HCT116 (cell line): ENCODE data around the gene CFAP161. TPM values are rescaled to one million over a fixed set of nuclear protein-coding genes. Genes with fewer than 3 reads are reported as not detected.

Experiments
- ATAC-seq: fragments of 200-7000 bp; cut with Tn5 transposase; 2 replicates; pipeline ENCODE4 v1.9.1; 2020; ENCODE audit warnings: mild to moderate bottlenecking, moderate library complexity
- BruUV-seq: library from RNA; stranded (reverse); fragments of 400-500 nt; replicated peaks from 2 replicates; lab custom pipeline; 2021; lab: Mats Ljungman, UMichigan
- CTCF ChIA-PET: fragments of 300-600 bp; sonication (Branson Sonifier 250); formaldehyde crosslinking; loops from one replicate; lab custom pipeline; 2021; ENCODE audit warnings: antibody characterized with exemption; lab: Charles Lee
- POLR2A ChIA-PET: fragments of 300-600, 350-600 bp; sonication (Branson Sonifier 250); formaldehyde crosslinking; loops from one replicate; lab custom pipeline; 2021; ENCODE audit warnings: antibody characterized with exemption; lab: Charles Lee
- RAD21 ChIA-PET, 2 experiments: fragments of 300-600 bp; sonication (Branson Sonifier 250); formaldehyde crosslinking; loops; one replicate each; lab custom pipeline; 2023; ENCODE audit warnings: low total read pairs in 2 of 2; ENCODE audit not compliant: uncharacterized antibody in 2 of 2, unreplicated experiment in 2 of 2, low non-redundant PET in 1 of 2; lab: Charles Lee
- DNase-seq: peaks from one replicate; pipeline ENCODE4 v3.0.0-alpha.2; 2010; ENCODE audit warnings: low read depth, low spot score
- H2AFZ ChIP-seq: fragments of 200-600 bp; shearing (Covaris generic), sonication (generic); 2 replicates; pipeline ENCODE4 v1.6.1; 2017; ENCODE audit warnings: low read depth, mixed run types, mixed read lengths, antibody characterized with exemption, low read length; ENCODE audit not compliant: poor library complexity, severe bottlenecking
- H3K27ac ChIP-seq: 2 replicates; pipeline ENCODE4 v1.5.1; 2012; ENCODE audit warnings: low read depth, low read length
- H3K27me3 ChIP-seq: fragments of 200-600 bp; sonication (generic); 2 replicates; pipeline ENCODE4 v1.6.1; 2016; ENCODE audit warnings: mixed run types, low read length, mixed read lengths; ENCODE audit not compliant: insufficient read depth
- H3K36me3 ChIP-seq, 2 experiments: fragments of 200-500 bp in 1 of 2; fragments of 200-600 bp in 1 of 2; sonication (Bioruptor generic) in 1 of 2; sonication (generic) in 1 of 2; 2 replicates each; pipeline versions ENCODE4 v1.5.1 to v1.6.1; 2014 to 2016; ENCODE audit warnings: low read length in 2 of 2, inconsistent platforms in 1 of 2, mixed read lengths in 1 of 2, mixed run types in 1 of 2; ENCODE audit not compliant: insufficient read depth in 2 of 2, control insufficient read depth in 1 of 2
- H3K4me1 ChIP-seq, 2 experiments: fragments of 200-600 bp in 1 of 2; sonication (generic) in 1 of 2; 2 replicates each; pipeline versions ENCODE4 v1.5.1 to v1.6.1; 2012 to 2017; ENCODE audit warnings: low read length in 2 of 2, inconsistent platforms in 1 of 2, mild to moderate bottlenecking in 1 of 2, mixed read lengths in 1 of 2, mixed run types in 1 of 2, moderate library complexity in 1 of 2; ENCODE audit not compliant: insufficient read depth in 2 of 2, control insufficient read depth in 1 of 2
- H3K4me2 ChIP-seq: fragments of 200-600 bp; sonication (generic); 2 replicates; pipeline ENCODE4 v1.6.1; 2017; ENCODE audit warnings: mixed run types, low read length, mixed read lengths
- H3K4me3 ChIP-seq, 2 experiments: fragments of 200-600 bp in 1 of 2; sonication (generic) in 1 of 2; replicated peaks in 1 of 2; 2 replicates each; pipeline ENCODE4 v1.5.1; 2011 to 2016; ENCODE audit warnings: low read length in 2 of 2, control low read depth in 1 of 2, low read depth in 1 of 2, mild to moderate bottlenecking in 1 of 2, mixed read lengths in 1 of 2, mixed run types in 1 of 2
- H3K79me2 ChIP-seq: fragments of 200-600 bp; sonication (generic); 2 replicates; pipeline ENCODE4 v1.6.1; 2017; ENCODE audit warnings: mild to moderate bottlenecking, mixed run types, low read length, moderate library complexity, mixed read lengths; ENCODE audit not compliant: insufficient read depth
- H3K9ac ChIP-seq: fragments of 200-600 bp; sonication (generic); 2 replicates; pipeline ENCODE4 v1.6.1; 2016; ENCODE audit warnings: low read length, mixed read lengths
- H3K9me2 ChIP-seq: fragments of 200-600 bp; sonication (generic), shearing (Covaris generic); 2 replicates; pipeline ENCODE4 v1.6.1; 2017; ENCODE audit warnings: mixed run types, mild to moderate bottlenecking, moderate library complexity; ENCODE audit not compliant: insufficient read depth
- H3K9me3 ChIP-seq, 2 experiments: fragments of 200-500 bp in 1 of 2; fragments of 200-600 bp in 1 of 2; sonication (Bioruptor generic) in 1 of 2; sonication (generic) in 1 of 2; 2 replicates each; pipeline ENCODE4 v1.6.1; 2014 to 2017; ENCODE audit warnings: low read length in 2 of 2, mixed read lengths in 2 of 2, inconsistent platforms in 1 of 2, low read depth in 1 of 2, mild to moderate bottlenecking in 1 of 2, mixed run types in 1 of 2, moderate library complexity in 1 of 2; ENCODE audit not compliant: control insufficient read depth in 1 of 2, insufficient read depth in 1 of 2
- H4K20me1 ChIP-seq: fragments of 200-600 bp; sonication (generic), shearing (Covaris generic); 2 replicates; pipeline ENCODE4 v1.6.1; 2017; ENCODE audit warnings: mixed run types, mild to moderate bottlenecking, moderate library complexity; ENCODE audit not compliant: insufficient read depth
- EZH2phosphoT487 ChIP-seq: fragments of 200-600 bp; IDR thresholded peaks from 2 replicates; pipeline ENCODE4 v1.6.1; 2018; ENCODE audit warnings: antibody characterized with exemption, borderline replicate concordance
- FOSL1 ChIP-seq: IDR thresholded peaks from 2 replicates; pipeline ENCODE4 v1.6.1; 2012; ENCODE audit warnings: low read depth
- RAD21 ChIP-seq: IDR thresholded peaks from 2 replicates; pipeline ENCODE4 v1.6.1; 2012; ENCODE audit warnings: low read depth, mild to moderate bottlenecking
- SIN3A ChIP-seq: IDR thresholded peaks from 2 replicates; pipeline ENCODE4 v1.6.1; 2012; ENCODE audit warnings: low read depth
- SP1 ChIP-seq: IDR thresholded peaks from 2 replicates; pipeline ENCODE4 v1.6.1; 2012; ENCODE audit warnings: low read depth
- SRF ChIP-seq: IDR thresholded peaks from 2 replicates; pipeline ENCODE4 v1.6.1; 2012; ENCODE audit warnings: low read depth
- YY1 ChIP-seq: IDR thresholded peaks from 2 replicates; pipeline ENCODE4 v1.6.1; 2011; ENCODE audit warnings: low read length, low read depth, moderate library complexity, mild to moderate bottlenecking; ENCODE audit not compliant: insufficient replicate concordance; ENCODE audit errors: extremely low read depth
- ZFX ChIP-seq: fragments of 450-650 bp; IDR thresholded peaks from 2 replicates; pipeline ENCODE4 v1.6.1; 2017
- ZNF274 ChIP-seq: fragments of 200-500 bp; sonication (Bioruptor generic); IDR thresholded peaks from 2 replicates; pipeline ENCODE4 v1.6.1; 2014; ENCODE audit warnings: mild to moderate bottlenecking, low read depth, low read length, inconsistent platforms
- intact Hi-C: fragments of 100-400 bp; cut with micrococcal nuclease; formaldehyde crosslinking; loops from 2 replicates; pipeline ENCODE4 v1.10.0; 2022
- total RNA-seq: library from RNA; stranded (reverse); gene quantifications from one replicate; pipeline ENCODE4 v1.2.1, GENCODE V29; 2021; ENCODE audit not compliant: unreplicated experiment
- TF ChIP-seq, protein P1 (sequence below), 3 experiments: fragments of 200-600 bp in 1 of 3; sonication (generic) in 1 of 3; IDR thresholded peaks in 2 of 3; conservative IDR thresholded peaks in 1 of 3; 2 replicates each; pipeline ENCODE4 v1.5.1; 2012 to 2017; ENCODE audit warnings: low read depth in 2 of 3, low read length in 2 of 3, antibody characterized with exemption in 1 of 3, borderline replicate concordance in 1 of 3, control low read depth in 1 of 3, mild to moderate bottlenecking in 1 of 3, mixed read lengths in 1 of 3, mixed run types in 1 of 3, moderate library complexity in 1 of 3; ENCODE audit not compliant: insufficient read depth in 1 of 3
- TF ChIP-seq, protein P2 (sequence below): IDR thresholded peaks from 2 replicates; pipeline ENCODE4 v1.6.1; 2012
- TF ChIP-seq, protein P3 (sequence below): IDR thresholded peaks from 2 replicates; pipeline ENCODE4 v1.6.1; 2012

The CFAP161 gene
- total RNA-seq, 1 experiment from 2014 or later, result 0.15 TPM

DNA sequence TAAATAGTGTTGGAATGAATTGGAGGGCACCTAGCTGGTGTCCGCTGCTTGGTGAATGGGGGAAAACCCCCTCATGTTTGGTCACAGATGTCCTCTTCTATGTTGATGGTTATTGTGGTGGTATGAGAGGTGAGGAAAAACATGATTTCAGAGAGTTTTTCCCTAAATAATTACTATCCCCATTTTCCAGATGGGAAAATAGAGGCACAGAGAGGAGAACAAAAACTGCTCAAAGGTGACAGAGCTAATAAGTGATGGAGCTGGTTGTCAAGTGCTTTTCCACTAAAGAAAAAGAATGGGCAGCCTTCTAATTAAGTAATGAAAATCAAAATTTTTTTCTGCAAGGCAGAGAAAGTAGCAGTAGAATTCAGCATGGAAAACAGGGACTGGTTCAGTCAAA lies 30.2 kb upstream of the CFAP161 start:
- ATAC-seq, result no peak
- POLR2A ChIA-PET, result interaction anchor here (1.2 kb wide), 1 partner anchor 12 kb away, joined by 3 read pairs; no protein-coding TSS in a partner anchor
- no TSS peak for BruUV-seq
- H3K9me2 ChIP-seq, result no peaks in the 10 kb centered on the region; the same call in 1 of the 2 replicates
- intact Hi-C loops, result no loop called here
- H2AFZ ChIP-seq, result no peak overlapping the region
- H3K27ac ChIP-seq, result no peak overlapping the region
- no peaks in the 10 kb centered on the region for H3K36me3 ChIP-seq
- TF ChIP-seq, protein P1, sequence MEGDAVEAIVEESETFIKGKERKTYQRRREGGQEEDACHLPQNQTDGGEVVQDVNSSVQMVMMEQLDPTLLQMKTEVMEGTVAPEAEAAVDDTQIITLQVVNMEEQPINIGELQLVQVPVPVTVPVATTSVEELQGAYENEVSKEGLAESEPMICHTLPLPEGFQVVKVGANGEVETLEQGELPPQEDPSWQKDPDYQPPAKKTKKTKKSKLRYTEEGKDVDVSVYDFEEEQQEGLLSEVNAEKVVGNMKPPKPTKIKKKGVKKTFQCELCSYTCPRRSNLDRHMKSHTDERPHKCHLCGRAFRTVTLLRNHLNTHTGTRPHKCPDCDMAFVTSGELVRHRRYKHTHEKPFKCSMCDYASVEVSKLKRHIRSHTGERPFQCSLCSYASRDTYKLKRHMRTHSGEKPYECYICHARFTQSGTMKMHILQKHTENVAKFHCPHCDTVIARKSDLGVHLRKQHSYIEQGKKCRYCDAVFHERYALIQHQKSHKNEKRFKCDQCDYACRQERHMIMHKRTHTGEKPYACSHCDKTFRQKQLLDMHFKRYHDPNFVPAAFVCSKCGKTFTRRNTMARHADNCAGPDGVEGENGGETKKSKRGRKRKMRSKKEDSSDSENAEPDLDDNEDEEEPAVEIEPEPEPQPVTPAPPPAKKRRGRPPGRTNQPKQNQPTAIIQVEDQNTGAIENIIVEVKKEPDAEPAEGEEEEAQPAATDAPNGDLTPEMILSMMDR (IDR thresholded peaks at IDR 0.05 in 2 of 3, conservative IDR thresholded peaks at IDR 0.05 in 1 of 3; ENCODE audit: borderline replicate concordance in 1 of 3, insufficient read depth in 1 of 3, low read depth in 2 of 3, low read length in 2 of 3), result no peak
- TF ChIP-seq RAD21, result no peak
- TF ChIP-seq SIN3A, result no peak
- no peak for TF ChIP-seq SP1
- TF ChIP-seq YY1, result no peak
- TF ChIP-seq, protein P2, sequence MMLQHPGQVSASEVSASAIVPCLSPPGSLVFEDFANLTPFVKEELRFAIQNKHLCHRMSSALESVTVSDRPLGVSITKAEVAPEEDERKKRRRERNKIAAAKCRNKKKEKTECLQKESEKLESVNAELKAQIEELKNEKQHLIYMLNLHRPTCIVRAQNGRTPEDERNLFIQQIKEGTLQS, result no peak
- no peak for TF ChIP-seq ZFX
- TF ChIP-seq SRF, result no peak
- TF ChIP-seq ZNF274, result no peak
- TF ChIP-seq EZH2phosphoT487, result no peak
- TF ChIP-seq, protein P3, sequence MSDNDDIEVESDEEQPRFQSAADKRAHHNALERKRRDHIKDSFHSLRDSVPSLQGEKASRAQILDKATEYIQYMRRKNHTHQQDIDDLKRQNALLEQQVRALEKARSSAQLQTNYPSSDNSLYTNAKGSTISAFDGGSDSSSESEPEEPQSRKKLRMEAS, result no peak
- no peak for TF ChIP-seq FOSL1
- TF ChIP-seq, all 23 proteins: peak for 0
- no peak overlapping the region for H3K9ac ChIP-seq
- no peaks in the 10 kb centered on the region for H3K79me2 ChIP-seq
- peaks cover 0 to 5% of the 10 kb centered on the region in 2 experiments; a peak in 1 of 4 replicates for H3K4me1 ChIP-seq
- no peak overlapping the region for H3K4me2 ChIP-seq
- H3K9me3 ChIP-seq, result no peaks in the 10 kb centered on the region
- DNase-seq, result no peak
- CTCF ChIA-PET, result interaction anchor here (8.3 kb wide), 1 partner anchor 162 kb away, joined by 175 read pairs; no protein-coding TSS in a partner anchor
- no peak overlapping the region for H3K4me3 ChIP-seq
- no peaks in the 10 kb centered on the region; the same call in 1 of the 2 replicates for H3K27me3 ChIP-seq
- H4K20me1 ChIP-seq, result no peaks in the 10 kb centered on the region
- RAD21 ChIA-PET, result no interaction called here
